DOHH2 (cell line): ENCODE results near the gene GP5.

Experiments
- EZH2phosphoT487 ChIP-seq: fragments of 200-600 bp; sonication (generic); IDR thresholded peaks from 2 replicates; pipeline ENCODE4 v1.6.1; 2017; ENCODE audit warnings: borderline replicate concordance, mild to moderate bottlenecking, antibody characterized with exemption, low read length, moderate library complexity, mixed read lengths
- TF ChIP-seq, protein P1 (sequence below): fragments of 200-600 bp; sonication (generic); IDR thresholded peaks from one replicate; pipeline ENCODE4 v1.5.1; 2014; ENCODE audit warnings: antibody characterized with exemption, mild to moderate bottlenecking, low read depth, low read length; ENCODE audit not compliant: poor library complexity, severe bottlenecking

DNA sequence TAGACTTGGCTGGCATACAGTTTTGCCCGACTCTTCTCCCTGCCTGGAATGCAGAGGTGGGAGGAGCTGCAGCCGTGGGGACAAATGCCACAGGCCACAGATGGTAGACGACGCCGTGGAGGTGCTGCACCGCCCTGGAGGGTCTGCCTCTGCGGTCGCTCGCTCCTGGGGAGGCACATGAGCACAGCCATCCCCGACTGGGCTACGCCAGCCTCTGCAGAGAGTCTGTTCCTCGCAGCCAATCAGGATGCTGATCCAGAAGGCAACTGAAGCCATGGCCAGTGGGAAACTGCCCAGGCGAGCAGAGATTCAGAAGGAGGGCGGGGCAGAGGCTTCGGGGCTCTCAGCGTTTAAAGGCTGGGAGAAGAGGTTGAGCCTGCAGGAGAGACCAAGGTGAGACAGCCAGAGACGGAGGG, 17.6 kb downstream of the GP5 start:
- TF ChIP-seq, protein P1, sequence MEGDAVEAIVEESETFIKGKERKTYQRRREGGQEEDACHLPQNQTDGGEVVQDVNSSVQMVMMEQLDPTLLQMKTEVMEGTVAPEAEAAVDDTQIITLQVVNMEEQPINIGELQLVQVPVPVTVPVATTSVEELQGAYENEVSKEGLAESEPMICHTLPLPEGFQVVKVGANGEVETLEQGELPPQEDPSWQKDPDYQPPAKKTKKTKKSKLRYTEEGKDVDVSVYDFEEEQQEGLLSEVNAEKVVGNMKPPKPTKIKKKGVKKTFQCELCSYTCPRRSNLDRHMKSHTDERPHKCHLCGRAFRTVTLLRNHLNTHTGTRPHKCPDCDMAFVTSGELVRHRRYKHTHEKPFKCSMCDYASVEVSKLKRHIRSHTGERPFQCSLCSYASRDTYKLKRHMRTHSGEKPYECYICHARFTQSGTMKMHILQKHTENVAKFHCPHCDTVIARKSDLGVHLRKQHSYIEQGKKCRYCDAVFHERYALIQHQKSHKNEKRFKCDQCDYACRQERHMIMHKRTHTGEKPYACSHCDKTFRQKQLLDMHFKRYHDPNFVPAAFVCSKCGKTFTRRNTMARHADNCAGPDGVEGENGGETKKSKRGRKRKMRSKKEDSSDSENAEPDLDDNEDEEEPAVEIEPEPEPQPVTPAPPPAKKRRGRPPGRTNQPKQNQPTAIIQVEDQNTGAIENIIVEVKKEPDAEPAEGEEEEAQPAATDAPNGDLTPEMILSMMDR, result no peak
- TF ChIP-seq EZH2phosphoT487, result no peak
